OCI-LY1 (cell line): ENCODE results near the gene DIAPH1.

ENCODE experiments used
- H2AFZ ChIP-seq: fragments of 200-600 bp; sonication (generic), shearing (Covaris generic); 2 replicates; pipeline ENCODE4 v1.6.0; 2014; ENCODE audit warnings: antibody characterized with exemption, mild to moderate bottlenecking, low read length
- H3F3A ChIP-seq: fragments of 200-600 bp; sonication (generic), shearing (Covaris generic); 2 replicates; pipeline ENCODE4 v1.6.0; 2014; ENCODE audit warnings: mild to moderate bottlenecking, antibody characterized with exemption, low read length, moderate library complexity; ENCODE audit not compliant: insufficient read depth
- H3K27ac ChIP-seq: fragments of 200-600 bp; sonication (generic); 2 replicates; pipeline ENCODE4 v1.5.1; 2014; ENCODE audit warnings: low read length, mixed run types, mild to moderate bottlenecking, low read depth; ENCODE audit not compliant: poor library complexity, severe bottlenecking
- H3K27me3 ChIP-seq: fragments of 200-600 bp; sonication (generic); 2 replicates; pipeline ENCODE4 v1.6.0; 2014; ENCODE audit warnings: antibody characterized with exemption, mild to moderate bottlenecking, low read length, moderate library complexity; ENCODE audit not compliant: insufficient read depth
- H3K36me3 ChIP-seq: fragments of 200-600 bp; sonication (generic); 2 replicates; pipeline ENCODE4 v1.6.1; 2014; ENCODE audit warnings: mild to moderate bottlenecking, antibody characterized with exemption, low read length, moderate library complexity, mixed read lengths; ENCODE audit not compliant: insufficient read depth
- H3K4me1 ChIP-seq: fragments of 200-600 bp; sonication (generic); 2 replicates; pipeline ENCODE4 v1.5.1; 2014; ENCODE audit warnings: mild to moderate bottlenecking, low read length, moderate library complexity; ENCODE audit not compliant: insufficient read depth, severe bottlenecking
- H3K4me2 ChIP-seq: fragments of 200-600 bp; sonication (generic), shearing (Covaris generic); 2 replicates; pipeline ENCODE4 v1.6.1; 2014; ENCODE audit warnings: low read length
- H3K4me3 ChIP-seq: fragments of 200-600 bp; sonication (generic); 2 replicates; pipeline ENCODE4 v1.5.1; 2014; ENCODE audit warnings: low read length, low read depth, mild to moderate bottlenecking, mixed read lengths; ENCODE audit not compliant: poor library complexity, severe bottlenecking
- H3K79me2 ChIP-seq: fragments of 200-600 bp; shearing (Covaris generic); 2 replicates; pipeline ENCODE4 v1.6.1; 2016; ENCODE audit warnings: mixed run types, low read length, mixed read lengths; ENCODE audit not compliant: insufficient read depth
- H3K9ac ChIP-seq: fragments of 200-600 bp; sonication (generic), shearing (Covaris generic); 2 replicates; pipeline ENCODE4 v1.6.1; 2014; ENCODE audit warnings: mild to moderate bottlenecking, low read length, mixed read lengths
- H3K9me2 ChIP-seq: fragments of 200-600 bp; sonication (generic), shearing (Covaris generic); 2 replicates; pipeline ENCODE4 v1.6.1; 2014; ENCODE audit warnings: low read depth, mild to moderate bottlenecking, low read length, mixed read lengths
- H3K9me3 ChIP-seq: fragments of 200-600 bp; shearing (Covaris generic); 2 replicates; pipeline ENCODE4 v1.6.1; 2014; ENCODE audit warnings: low read length, mixed read lengths
- H4K20me1 ChIP-seq: fragments of 200-600 bp; sonication (generic), shearing (Covaris generic); 2 replicates; pipeline ENCODE4 v1.6.0; 2016; ENCODE audit warnings: mild to moderate bottlenecking, low read length; ENCODE audit not compliant: insufficient read depth
- EZH2 ChIP-seq: fragments of 200-600 bp; sonication (generic), shearing (Covaris generic); IDR thresholded peaks from 2 replicates; pipeline ENCODE4 v1.8.0; 2017; ENCODE audit warnings: borderline replicate concordance, mixed run types, mild to moderate bottlenecking, antibody characterized with exemption, low read length, moderate library complexity, mixed read lengths
- TF ChIP-seq, protein P1 (sequence below): fragments of 200-600 bp; sonication (generic), shearing (Covaris generic); IDR thresholded peaks from 2 replicates; pipeline ENCODE4 v1.5.1; 2017; ENCODE audit warnings: mild to moderate bottlenecking, antibody characterized with exemption, low read length, moderate library complexity, mixed read lengths

The DIAPH1 gene

GRCh38 chr5:141496038-141496437 lies 122.8 kb downstream of the DIAPH1 start:
- no peak overlapping the region for H3K4me3 ChIP-seq
- H2AFZ ChIP-seq, result no peak overlapping the region
- no peak overlapping the region for H3K4me2 ChIP-seq
- TF ChIP-seq, protein P1, sequence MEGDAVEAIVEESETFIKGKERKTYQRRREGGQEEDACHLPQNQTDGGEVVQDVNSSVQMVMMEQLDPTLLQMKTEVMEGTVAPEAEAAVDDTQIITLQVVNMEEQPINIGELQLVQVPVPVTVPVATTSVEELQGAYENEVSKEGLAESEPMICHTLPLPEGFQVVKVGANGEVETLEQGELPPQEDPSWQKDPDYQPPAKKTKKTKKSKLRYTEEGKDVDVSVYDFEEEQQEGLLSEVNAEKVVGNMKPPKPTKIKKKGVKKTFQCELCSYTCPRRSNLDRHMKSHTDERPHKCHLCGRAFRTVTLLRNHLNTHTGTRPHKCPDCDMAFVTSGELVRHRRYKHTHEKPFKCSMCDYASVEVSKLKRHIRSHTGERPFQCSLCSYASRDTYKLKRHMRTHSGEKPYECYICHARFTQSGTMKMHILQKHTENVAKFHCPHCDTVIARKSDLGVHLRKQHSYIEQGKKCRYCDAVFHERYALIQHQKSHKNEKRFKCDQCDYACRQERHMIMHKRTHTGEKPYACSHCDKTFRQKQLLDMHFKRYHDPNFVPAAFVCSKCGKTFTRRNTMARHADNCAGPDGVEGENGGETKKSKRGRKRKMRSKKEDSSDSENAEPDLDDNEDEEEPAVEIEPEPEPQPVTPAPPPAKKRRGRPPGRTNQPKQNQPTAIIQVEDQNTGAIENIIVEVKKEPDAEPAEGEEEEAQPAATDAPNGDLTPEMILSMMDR, result no peak
- TF ChIP-seq EZH2, result no peak
- no peaks in the 10 kb centered on the region for H3K9me2 ChIP-seq
- H3K36me3 ChIP-seq, result no peaks in the 10 kb centered on the region
- no peak overlapping the region for H3K9ac ChIP-seq
- no peaks in the 10 kb centered on the region for H3F3A ChIP-seq
- H3K79me2 ChIP-seq, result no peaks in the 10 kb centered on the region
- no peaks in the 10 kb centered on the region for H3K27me3 ChIP-seq
- no peaks in the 10 kb centered on the region for H4K20me1 ChIP-seq
- no peaks in the 10 kb centered on the region for H3K4me1 ChIP-seq
- no peak overlapping the region for H3K27ac ChIP-seq
- H3K9me3 ChIP-seq, result no peaks in the 10 kb centered on the region

DNA sequence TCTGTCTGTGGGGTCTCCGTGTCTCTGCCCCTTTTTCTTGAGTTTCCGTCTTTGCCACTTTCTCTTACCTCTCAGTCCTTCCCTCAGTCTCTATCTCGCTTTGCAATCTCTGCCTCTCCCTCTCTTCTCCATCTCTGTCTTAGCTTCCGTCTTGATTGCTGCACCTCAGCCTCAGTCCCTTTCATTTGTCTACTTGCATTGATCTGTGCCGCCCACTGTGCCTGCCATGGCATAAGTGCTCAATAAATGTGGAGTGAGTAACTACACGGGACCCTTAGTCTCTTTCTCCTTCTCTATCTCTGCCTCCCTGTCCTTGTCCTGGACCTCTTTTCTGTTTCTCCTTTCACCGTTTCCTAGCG lies 123.4 kb downstream of the DIAPH1 start:
- no peaks in the 10 kb centered on the region for H3F3A ChIP-seq
- no peaks in the 10 kb centered on the region for H3K9me2 ChIP-seq
- H3K4me1 ChIP-seq, result no peaks in the 10 kb centered on the region
- no peaks in the 10 kb centered on the region for H3K36me3 ChIP-seq
- H3K27me3 ChIP-seq, result no peaks in the 10 kb centered on the region
- H2AFZ ChIP-seq, result no peak overlapping the region
- H3K79me2 ChIP-seq, result no peaks in the 10 kb centered on the region
- H4K20me1 ChIP-seq, result no peaks in the 10 kb centered on the region
- H3K4me3 ChIP-seq, result no peak overlapping the region
- no peak overlapping the region for H3K27ac ChIP-seq
- TF ChIP-seq, protein P1, result no peak
- TF ChIP-seq EZH2, result no peak
- H3K4me2 ChIP-seq, result no peak overlapping the region
- no peaks in the 10 kb centered on the region for H3K9me3 ChIP-seq
- no peak overlapping the region for H3K9ac ChIP-seq

GRCh38 chr5:141494761-141495452 lies 123.9 kb downstream of the DIAPH1 start:
- Histone ChIP-seq H3K9me2 (no peaks in the 10 kb centered on the region), H3K27me3 (no peaks in the 10 kb centered on the region), H3K36me3 (no peaks in the 10 kb centered on the region), H3K9me3 (no peaks in the 10 kb centered on the region), H3K79me2 (no peaks in the 10 kb centered on the region), H3F3A (no peaks in the 10 kb centered on the region), H2AFZ (no peak overlapping the region), H3K4me3 (no peak overlapping the region), H3K4me1 (no peaks in the 10 kb centered on the region), H3K27ac (no peak overlapping the region), H3K9ac (no peak overlapping the region), H4K20me1 (no peaks in the 10 kb centered on the region), H3K4me2 (no peak overlapping the region)
- TF ChIP-seq, protein P1, result no peak
- TF ChIP-seq EZH2, result no peak
